GM23248 (cell line): Measurements from ENCODE around the gene WWTR1.

ENCODE experiments used
- EZH2 ChIP-seq: fragments of 200-600 bp; sonication (generic); IDR thresholded peaks from 2 replicates; pipeline ENCODE4 v1.6.1; 2018; ENCODE audit warnings: antibody characterized with exemption, mild to moderate bottlenecking; ENCODE audit not compliant: insufficient read depth, poor library complexity, severe bottlenecking
- EZH2phosphoT487 ChIP-seq: fragments of 200-600 bp; sonication (generic); IDR thresholded peaks from 2 replicates; pipeline ENCODE4 v1.6.1; 2018; ENCODE audit warnings: antibody characterized with exemption, moderate library complexity, mild to moderate bottlenecking, low read depth; ENCODE audit not compliant: insufficient read depth

DNA sequence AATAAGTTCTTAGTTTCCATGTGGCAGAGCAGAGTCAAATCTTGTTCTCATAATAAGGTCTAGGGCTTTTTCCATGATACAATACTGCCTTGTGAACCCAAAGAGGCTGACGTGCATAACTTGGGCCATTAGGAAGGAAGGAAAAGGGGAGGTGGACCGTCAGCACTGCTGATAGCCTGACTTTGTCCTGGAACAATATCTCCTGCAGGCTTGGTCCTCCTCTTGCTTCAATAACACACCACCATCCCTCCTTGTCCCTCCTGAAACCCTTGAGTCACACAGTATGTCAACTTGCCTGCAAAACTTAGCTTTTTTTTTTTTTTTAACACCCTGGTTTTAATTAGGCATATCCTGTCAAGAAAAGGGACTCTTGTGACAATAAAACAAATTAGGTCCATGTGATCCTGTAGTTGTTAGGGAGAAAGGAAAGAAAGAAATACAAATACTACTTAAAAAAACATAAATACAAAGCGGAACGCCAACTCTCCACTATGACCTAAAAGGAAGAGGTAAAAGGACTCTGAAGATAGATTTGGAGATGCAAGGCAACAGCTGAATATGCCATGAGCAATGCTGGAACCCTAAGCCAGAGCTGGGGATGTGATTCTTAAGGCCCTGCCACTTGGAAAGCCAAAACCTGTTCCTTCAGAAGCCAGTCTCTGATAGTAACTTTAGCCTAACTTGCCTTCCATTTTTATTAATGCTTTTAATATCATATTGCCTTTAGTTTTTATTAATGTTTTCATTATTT lies 67.0 kb downstream of the WWTR1 start:
- no peak for TF ChIP-seq EZH2
- TF ChIP-seq EZH2phosphoT487 = no peak
